ENCODE measurements around the gene SH3RF3. TPM values are rescaled to one million over a fixed set of nuclear protein-coding genes. Genes with fewer than 3 reads are reported as not detected.

The SH3RF3 gene
- total and polyA plus RNA-seq, 4 experiments from 2014 or later = 0.26 to 2.2 (median 2.1) TPM; not detected in 1

DNA sequence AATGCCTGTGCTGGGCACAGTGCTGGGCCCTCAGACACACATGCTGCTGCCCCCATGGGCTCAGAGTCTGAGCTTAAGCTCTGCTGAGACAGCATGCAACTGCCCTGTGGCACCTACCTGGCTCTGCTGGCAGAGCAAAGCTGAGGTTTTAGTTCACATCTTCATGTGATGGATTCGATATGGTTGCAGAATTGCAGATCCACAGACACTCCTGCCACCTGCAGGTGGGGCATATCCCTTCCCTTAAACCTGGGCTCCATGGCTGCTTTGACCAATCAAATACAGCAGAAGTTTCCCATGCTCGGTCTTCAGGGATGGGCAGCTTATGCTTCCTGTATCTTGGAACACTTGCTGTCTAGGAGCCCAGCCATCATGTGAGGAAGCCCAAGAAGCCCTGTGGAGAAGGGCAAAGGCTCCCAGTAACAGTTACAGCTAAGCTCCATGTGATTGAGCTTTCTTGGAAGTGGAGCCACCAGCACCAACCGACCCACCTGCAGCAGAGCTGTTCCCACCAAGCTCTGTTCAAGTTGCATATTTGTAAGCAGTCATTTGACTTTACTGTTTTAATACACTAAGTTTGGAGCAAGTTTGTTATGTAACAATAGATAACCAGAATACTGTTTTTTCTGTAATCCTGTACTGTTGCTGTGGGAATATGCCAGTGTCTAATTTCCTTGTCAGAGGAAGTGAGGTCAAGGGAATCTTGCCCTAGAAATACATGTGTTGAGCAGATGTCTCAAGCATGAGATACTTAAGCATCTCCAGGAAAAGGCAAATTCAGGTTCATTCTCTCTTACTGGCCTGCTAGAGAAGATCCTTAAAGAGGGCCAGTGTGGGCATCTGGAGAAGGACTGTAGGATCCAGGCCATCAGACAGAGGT lies 79.3 kb downstream of the SH3RF3 start:
- H3K27me3 Mint-ChIP-seq = peaks cover 31 to 42% of the 10 kb centered on the region in 2 donors
- peaks cover 7 to 27% (median 13%) of the 10 kb centered on the region in 4 donors for H3K4me1 Mint-ChIP-seq
- H3K27ac Mint-ChIP-seq = no peak overlapping the region
- H3K36me3 Mint-ChIP-seq = no peaks in the 10 kb centered on the region
- H3K4me3 Mint-ChIP-seq = no peak overlapping the region
- peak in 1 of 5 donors; percentile 29 for DNase-seq
- H3K4me3 ChIP-seq (ENCODE audit: low read length in 2 of 2) = no peak overlapping the region
- peaks cover 4% of the 10 kb centered on the region for H3K4me1 ChIP-seq (ENCODE audit: insufficient read depth, low read length)
- ChIA-PET POLR2A (ENCODE audit: partially characterized antibody) (interaction anchor here (1.7 kb wide), 1 partner anchor 10 kb away, joined by 9 read pairs; no protein-coding TSS in a partner anchor), CTCF (ENCODE audit: partially characterized antibody) (interaction anchor here (1.3 kb wide), 1 partner anchor 17 kb away, joined by 3 read pairs; no protein-coding TSS in a partner anchor)
- H3K9me3 ChIP-seq (ENCODE audit: control insufficient read depth in 1 of 2, low read length in 2 of 2) = no peaks in the 10 kb centered on the region
- H3K36me3 ChIP-seq (ENCODE audit: insufficient read depth, low read length) = no peaks in the 10 kb centered on the region
- peaks cover 9% of the 10 kb centered on the region for H3K27me3 ChIP-seq (ENCODE audit: insufficient read depth, low read length)
- intact Hi-C loops (cut with micrococcal nuclease) = loop anchor here (10.0 kb wide), 1 partner anchor 284 kb away; no protein-coding TSS in a partner anchor
- peaks cover 0 to 13% (median 6%) of the 10 kb centered on the region in 8 donors for H3K9me3 Mint-ChIP-seq
- no peak overlapping the region for H3K27ac ChIP-seq (ENCODE audit: low read depth, low read length)

DNA sequence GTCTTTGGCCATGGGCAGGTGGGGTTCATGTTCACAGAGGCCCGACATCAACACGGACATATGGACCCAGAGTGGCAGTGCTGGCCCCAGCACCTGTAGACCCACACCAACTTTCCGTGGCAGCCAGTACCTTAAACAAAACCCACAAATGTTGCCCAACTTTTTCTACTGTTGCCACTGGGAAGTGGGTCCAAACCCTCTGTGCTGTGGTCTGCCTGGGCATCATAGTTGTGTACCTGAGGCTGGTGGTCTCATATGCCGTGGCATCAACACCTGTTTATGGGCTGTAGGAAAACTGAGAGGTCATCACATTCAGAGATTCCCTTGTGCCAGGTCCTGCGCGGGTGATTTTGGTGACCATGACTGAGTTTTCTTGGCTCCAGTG lies 79.9 kb downstream of the SH3RF3 start:
- Mint-ChIP-seq H3K27ac (no peak overlapping the region), H3K27me3 (peaks cover 37 to 44% of the 10 kb centered on the region in 2 donors), H3K4me1 (peaks cover 13 to 34% (median 20%) of the 10 kb centered on the region in 4 donors), H3K36me3 (no peaks in the 10 kb centered on the region), H3K4me3 (no peak overlapping the region), H3K9me3 (peaks cover 0 to 13% (median 6%) of the 10 kb centered on the region in 8 donors)
- H3K27me3 ChIP-seq (ENCODE audit: insufficient read depth, low read length) = peaks cover 9% of the 10 kb centered on the region
- CTCF ChIA-PET (ENCODE audit: partially characterized antibody) = interaction anchor here (1.3 kb wide), 1 partner anchor 16 kb away, joined by 3 read pairs; no protein-coding TSS in a partner anchor
- intact Hi-C loops (cut with micrococcal nuclease) = loop anchor here (10.0 kb wide), 1 partner anchor 284 kb away; no protein-coding TSS in a partner anchor
- no peak for DNase-seq
- H3K4me1 ChIP-seq (ENCODE audit: insufficient read depth, low read length) = peaks cover 10% of the 10 kb centered on the region
- no peaks in the 10 kb centered on the region for H3K9me3 ChIP-seq (ENCODE audit: control insufficient read depth in 1 of 2, low read length in 2 of 2)
- H3K4me3 ChIP-seq (ENCODE audit: low read length in 2 of 2) = no peak overlapping the region
- H3K36me3 ChIP-seq (ENCODE audit: insufficient read depth, low read length) = no peaks in the 10 kb centered on the region
- POLR2A ChIA-PET (ENCODE audit: partially characterized antibody) = no interaction called here
- H3K27ac ChIP-seq (ENCODE audit: low read depth, low read length) = no peak overlapping the region

DNA sequence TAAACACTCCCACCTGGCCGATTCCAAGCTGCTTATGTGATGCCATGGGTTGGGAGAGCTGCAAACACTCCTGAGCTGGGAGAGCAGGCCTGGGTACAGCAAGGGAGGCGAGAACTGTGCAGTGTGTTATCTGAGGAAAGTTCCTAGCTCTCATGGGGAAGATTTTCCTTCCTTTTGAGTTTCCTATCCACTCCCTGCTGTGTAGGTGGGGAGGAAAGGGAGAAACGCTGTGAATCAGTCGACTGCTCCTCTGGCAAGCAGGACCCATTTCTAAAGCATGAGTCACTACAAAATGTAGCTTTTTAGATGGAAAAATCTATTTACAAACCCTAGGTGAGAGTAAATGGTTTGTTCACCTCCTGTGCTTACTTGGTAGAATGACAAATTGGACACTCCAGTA lies 80.4 kb downstream of the SH3RF3 start:
- Histone ChIP-seq H3K27ac (ENCODE audit: low read depth, low read length) (no peak overlapping the region), H3K36me3 (ENCODE audit: insufficient read depth, low read length) (no peaks in the 10 kb centered on the region), H3K9me3 (ENCODE audit: control insufficient read depth in 1 of 2, low read length in 2 of 2) (no peaks in the 10 kb centered on the region), H3K4me3 (ENCODE audit: low read length in 2 of 2) (no peak overlapping the region), H3K4me1 (ENCODE audit: insufficient read depth, low read length) (peaks cover 15% of the 10 kb centered on the region), H3K27me3 (ENCODE audit: insufficient read depth, low read length) (peaks cover 7% of the 10 kb centered on the region)
- POLR2A ChIA-PET (ENCODE audit: partially characterized antibody) = no interaction called here
- DNase-seq = no peak
- Mint-ChIP-seq H3K36me3 (no peaks in the 10 kb centered on the region), H3K4me1 (peaks cover 18 to 38% (median 24%) of the 10 kb centered on the region in 4 donors), H3K4me3 (no peak overlapping the region), H3K27me3 (peaks cover 41 to 47% of the 10 kb centered on the region in 2 donors), H3K27ac (no peak overlapping the region), H3K9me3 (peaks cover 0 to 13% (median 6%) of the 10 kb centered on the region in 8 donors)
- CTCF ChIA-PET (ENCODE audit: partially characterized antibody) = no interaction called here
- intact Hi-C loops (cut with micrococcal nuclease) = loop anchor here (10.0 kb wide), 1 partner anchor 285 kb away; no protein-coding TSS in a partner anchor

DNA sequence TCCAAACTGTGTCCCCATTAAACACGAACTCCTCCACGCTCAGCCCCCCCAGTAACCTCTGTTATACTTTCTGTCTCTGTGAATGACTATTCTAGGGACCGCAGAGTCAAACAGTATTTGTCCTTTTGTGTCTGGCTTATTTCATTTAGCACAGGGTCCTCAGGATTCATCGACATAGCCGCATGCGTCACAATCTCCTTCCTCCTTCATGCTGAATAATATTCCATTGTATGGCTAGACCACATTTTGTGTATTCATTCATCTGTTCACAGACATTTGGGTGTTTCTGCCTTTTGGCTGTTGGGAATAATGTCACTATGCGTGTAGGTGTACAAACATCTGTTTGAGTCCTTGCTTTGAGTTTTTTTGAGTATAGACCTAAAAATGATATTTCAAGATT lies 80.9 kb downstream of the SH3RF3 start:
- CTCF ChIA-PET (ENCODE audit: partially characterized antibody) = no interaction called here
- Histone ChIP-seq H3K4me1 (ENCODE audit: insufficient read depth, low read length) (peaks cover 20% of the 10 kb centered on the region), H3K4me3 (ENCODE audit: low read length in 2 of 2) (no peak overlapping the region), H3K36me3 (ENCODE audit: insufficient read depth, low read length) (no peaks in the 10 kb centered on the region), H3K9me3 (ENCODE audit: control insufficient read depth in 1 of 2, low read length in 2 of 2) (no peaks in the 10 kb centered on the region), H3K27me3 (ENCODE audit: insufficient read depth, low read length) (peaks cover 8% of the 10 kb centered on the region), H3K27ac (ENCODE audit: low read depth, low read length) (no peak overlapping the region)
- H3K27me3 Mint-ChIP-seq = peaks cover 46 to 52% of the 10 kb centered on the region in 2 donors
- H3K4me1 Mint-ChIP-seq = peaks cover 23 to 44% (median 30%) of the 10 kb centered on the region in 4 donors
- intact Hi-C loops (cut with micrococcal nuclease) = loop anchor here (5.0 to 10.0 kb wide), 2 partner anchors 178 to 285 kb away; no protein-coding TSS in a partner anchor
- no peak overlapping the region for H3K4me3 Mint-ChIP-seq
- no peak overlapping the region for H3K27ac Mint-ChIP-seq
- H3K36me3 Mint-ChIP-seq = no peaks in the 10 kb centered on the region
- peaks cover 0 to 13% (median 6%) of the 10 kb centered on the region in 8 donors for H3K9me3 Mint-ChIP-seq
- POLR2A ChIA-PET (ENCODE audit: partially characterized antibody) = no interaction called here
- no peak for DNase-seq

DNA sequence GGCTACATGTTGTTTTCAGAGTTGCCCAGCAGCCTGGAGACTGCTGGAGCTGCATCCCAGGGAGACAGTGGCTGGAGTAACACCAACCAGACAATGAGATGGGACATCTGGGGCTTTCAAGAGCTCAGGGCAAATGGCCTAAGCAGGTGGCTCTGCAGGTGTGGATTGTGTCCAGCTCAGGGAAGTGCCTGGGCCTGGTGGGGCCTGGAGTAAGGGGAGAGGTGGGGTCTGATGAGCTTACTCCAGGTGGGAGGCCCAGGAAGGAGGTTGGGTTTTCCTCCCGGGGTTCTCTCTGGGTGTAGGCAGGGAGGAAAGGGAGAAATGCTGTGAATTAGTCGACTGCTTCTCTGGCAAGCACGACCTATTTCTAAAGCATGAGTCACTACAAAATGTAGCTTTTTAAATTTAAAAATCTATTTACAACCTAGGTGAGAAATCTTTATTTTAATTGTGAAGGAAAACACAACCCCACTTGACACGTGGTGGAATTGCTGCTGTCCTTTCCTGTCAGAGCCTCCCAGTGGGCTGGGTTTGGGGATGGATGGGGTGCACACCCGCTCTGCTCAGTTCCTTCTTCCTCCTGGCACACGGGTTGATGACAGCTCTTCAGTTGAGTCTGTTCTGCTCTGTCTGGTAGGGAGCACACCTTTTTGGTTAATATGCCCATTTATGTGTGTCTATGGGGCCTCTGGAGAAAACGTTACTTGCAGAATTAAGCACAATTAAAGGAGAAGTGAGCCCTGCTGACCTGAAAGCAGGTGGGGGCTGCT lies 81.6 kb downstream of the SH3RF3 start:
- Histone ChIP-seq H3K4me1 (ENCODE audit: insufficient read depth, low read length) (peaks cover 27% of the 10 kb centered on the region), H3K9me3 (ENCODE audit: control insufficient read depth in 1 of 2, low read length in 2 of 2) (no peaks in the 10 kb centered on the region), H3K36me3 (ENCODE audit: insufficient read depth, low read length) (no peaks in the 10 kb centered on the region), H3K4me3 (ENCODE audit: low read length in 2 of 2) (no peak overlapping the region), H3K27me3 (ENCODE audit: insufficient read depth, low read length) (peaks cover 15% of the 10 kb centered on the region), H3K27ac (ENCODE audit: low read depth, low read length) (no peak overlapping the region)
- no peaks in the 10 kb centered on the region for H3K36me3 Mint-ChIP-seq
- intact Hi-C loops (cut with micrococcal nuclease) = loop anchor here (5.0 kb wide), 1 partner anchor 178 kb away; no protein-coding TSS in a partner anchor
- H3K4me1 Mint-ChIP-seq = peaks cover 27 to 50% (median 35%) of the 10 kb centered on the region in 4 donors
- DNase-seq = no peak
- peaks cover 52 to 57% of the 10 kb centered on the region in 2 donors for H3K27me3 Mint-ChIP-seq
- no peak overlapping the region for H3K4me3 Mint-ChIP-seq
- CTCF ChIA-PET (ENCODE audit: partially characterized antibody) = no interaction called here
- H3K9me3 Mint-ChIP-seq = peaks cover 0 to 13% (median 6%) of the 10 kb centered on the region in 8 donors
- no peak overlapping the region for H3K27ac Mint-ChIP-seq
- POLR2A ChIA-PET (ENCODE audit: partially characterized antibody) = no interaction called here

DNA sequence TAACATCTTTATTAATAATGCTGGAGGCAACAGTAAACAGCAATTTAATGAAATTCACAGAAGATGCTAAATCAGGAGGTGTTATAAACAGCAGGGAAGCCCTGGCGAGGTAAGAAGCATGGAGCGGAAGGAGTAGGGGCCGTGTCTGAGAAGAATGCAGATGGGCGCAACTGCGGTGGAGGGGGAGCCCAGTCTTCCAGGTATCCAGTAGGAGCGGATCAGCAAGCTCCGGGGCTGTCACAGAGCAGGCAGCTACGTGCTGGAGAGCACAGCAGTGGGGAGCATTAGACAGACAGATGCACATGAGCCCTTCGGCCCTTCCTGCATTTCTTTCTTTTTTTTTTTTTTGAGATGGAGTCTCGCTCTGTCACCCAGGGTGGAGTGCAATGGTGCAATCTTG lies 82.3 kb downstream of the SH3RF3 start:
- peak overlapping the region in 1 of 8 donors; percentile 47 for H3K4me3 Mint-ChIP-seq
- no peak overlapping the region for H3K27ac Mint-ChIP-seq
- Histone ChIP-seq H3K36me3 (ENCODE audit: insufficient read depth, low read length) (no peaks in the 10 kb centered on the region), H3K27me3 (ENCODE audit: insufficient read depth, low read length) (peaks cover 22% of the 10 kb centered on the region), H3K4me1 (ENCODE audit: insufficient read depth, low read length) (peaks cover 34% of the 10 kb centered on the region), H3K4me3 (ENCODE audit: low read length in 2 of 2) (no peak overlapping the region), H3K9me3 (ENCODE audit: control insufficient read depth in 1 of 2, low read length in 2 of 2) (no peaks in the 10 kb centered on the region), H3K27ac (ENCODE audit: low read depth, low read length) (no peak overlapping the region)
- DNase-seq = no peak
- H3K4me1 Mint-ChIP-seq = peaks cover 31 to 57% (median 37%) of the 10 kb centered on the region in 4 donors
- ChIA-PET POLR2A (ENCODE audit: partially characterized antibody) (no interaction called here), CTCF (ENCODE audit: partially characterized antibody) (no interaction called here)
- peaks cover 0 to 13% (median 6%) of the 10 kb centered on the region in 8 donors for H3K9me3 Mint-ChIP-seq
- H3K27me3 Mint-ChIP-seq = peaks cover 52 to 63% of the 10 kb centered on the region in 2 donors
- intact Hi-C loops (cut with micrococcal nuclease) = loop anchor here (5.0 kb wide), 1 partner anchor 179 kb away; no protein-coding TSS in a partner anchor
- no peaks in the 10 kb centered on the region for H3K36me3 Mint-ChIP-seq
